ENCODE measurements around the gene KDM4D.

DNA sequence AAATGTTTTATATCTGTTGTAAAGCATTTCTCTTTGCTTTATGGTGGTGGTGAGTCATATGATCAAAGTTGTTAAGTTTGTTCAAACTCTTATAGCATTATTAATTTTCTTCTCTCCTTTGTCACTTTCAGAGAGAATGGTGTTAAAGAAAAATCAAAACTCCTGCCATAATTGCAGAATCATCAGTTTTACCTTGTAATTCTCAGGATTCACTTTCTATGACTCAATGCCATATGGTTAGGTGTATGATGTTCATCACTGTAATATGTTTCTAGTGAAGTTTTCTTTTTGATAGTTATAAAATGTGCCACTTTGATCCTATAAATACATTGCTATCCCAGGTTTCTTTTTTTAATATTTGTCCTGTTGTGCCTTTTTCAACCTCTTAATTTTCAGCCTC lies 37.9 kb downstream of the KDM4D start:
- TF ChIP-seq, protein P1, sequence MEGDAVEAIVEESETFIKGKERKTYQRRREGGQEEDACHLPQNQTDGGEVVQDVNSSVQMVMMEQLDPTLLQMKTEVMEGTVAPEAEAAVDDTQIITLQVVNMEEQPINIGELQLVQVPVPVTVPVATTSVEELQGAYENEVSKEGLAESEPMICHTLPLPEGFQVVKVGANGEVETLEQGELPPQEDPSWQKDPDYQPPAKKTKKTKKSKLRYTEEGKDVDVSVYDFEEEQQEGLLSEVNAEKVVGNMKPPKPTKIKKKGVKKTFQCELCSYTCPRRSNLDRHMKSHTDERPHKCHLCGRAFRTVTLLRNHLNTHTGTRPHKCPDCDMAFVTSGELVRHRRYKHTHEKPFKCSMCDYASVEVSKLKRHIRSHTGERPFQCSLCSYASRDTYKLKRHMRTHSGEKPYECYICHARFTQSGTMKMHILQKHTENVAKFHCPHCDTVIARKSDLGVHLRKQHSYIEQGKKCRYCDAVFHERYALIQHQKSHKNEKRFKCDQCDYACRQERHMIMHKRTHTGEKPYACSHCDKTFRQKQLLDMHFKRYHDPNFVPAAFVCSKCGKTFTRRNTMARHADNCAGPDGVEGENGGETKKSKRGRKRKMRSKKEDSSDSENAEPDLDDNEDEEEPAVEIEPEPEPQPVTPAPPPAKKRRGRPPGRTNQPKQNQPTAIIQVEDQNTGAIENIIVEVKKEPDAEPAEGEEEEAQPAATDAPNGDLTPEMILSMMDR (conservative IDR thresholded peaks at IDR 0.05 in 1 of 2, IDR thresholded peaks at IDR 0.05 in 1 of 2; ENCODE audit: extremely low read depth in 1 of 2, insufficient read depth in 1 of 2, low read depth in 1 of 2, low read length in 2 of 2) = no peak
- TF ChIP-seq EZH2 (IDR thresholded peaks at IDR 0.05; ENCODE audit: borderline replicate concordance, low read length) = no peak

Data from mammary epithelial cell (primary cell).